SK-N-SH (cell line): ENCODE measurements around the gene CPLX3.

Experiments
- EP300 ChIP-seq, 2 experiments: IDR thresholded peaks; 2 replicates each; pipeline versions ENCODE4 v1.4.0 to v1.6.1; 2012; ENCODE audit warnings: borderline replicate concordance in 1 of 2, low read depth in 1 of 2, low read length in 1 of 2
- GABPA ChIP-seq: IDR thresholded peaks from 2 replicates; pipeline ENCODE4 v1.4.0; 2012; ENCODE audit warnings: low read depth, mild to moderate bottlenecking
- JUND ChIP-seq: IDR thresholded peaks from 2 replicates; pipeline ENCODE4 v1.4.0; 2012
- POLR2AphosphoS5 ChIP-seq: IDR thresholded peaks from 2 replicates; pipeline ENCODE4 v1.6.1; 2012; ENCODE audit warnings: low read depth, low read length
- RAD21 ChIP-seq: IDR thresholded peaks from 2 replicates; pipeline ENCODE4 v1.6.1; 2012; ENCODE audit warnings: mild to moderate bottlenecking, low read length
- RCOR1 ChIP-seq: fragments of 150-350 bp; IDR thresholded peaks from 2 replicates; pipeline ENCODE4 v1.6.1; 2017; ENCODE audit warnings: antibody characterized with exemption, low read length
- RFX5 ChIP-seq: IDR thresholded peaks from 2 replicates; pipeline ENCODE4 v1.6.1; 2012; ENCODE audit warnings: mild to moderate bottlenecking, improper control_type of control experiment, low read length
- TF ChIP-seq, protein P1 (sequence below): IDR thresholded peaks from 2 replicates; pipeline ENCODE4 v1.6.1; 2012; ENCODE audit warnings: mild to moderate bottlenecking, low read depth, low read length, moderate library complexity
- TF ChIP-seq, protein P2 (sequence below): fragments of 200-600 bp; sonication (generic); IDR thresholded peaks from 2 replicates; pipeline ENCODE4 v1.6.1; 2017; ENCODE audit warnings: antibody characterized with exemption, mild to moderate bottlenecking, moderate library complexity
- TF ChIP-seq, protein P3 (sequence below): fragments of 150-350 bp; IDR thresholded peaks from 2 replicates; pipeline ENCODE4 v1.6.1; 2017; ENCODE audit warnings: antibody characterized with exemption, low read length, low read depth, borderline replicate concordance
- TF ChIP-seq, protein P4 (sequence below): IDR thresholded peaks from 2 replicates; pipeline ENCODE4 v1.4.0; 2012; ENCODE audit warnings: low read depth, borderline replicate concordance

DNA sequence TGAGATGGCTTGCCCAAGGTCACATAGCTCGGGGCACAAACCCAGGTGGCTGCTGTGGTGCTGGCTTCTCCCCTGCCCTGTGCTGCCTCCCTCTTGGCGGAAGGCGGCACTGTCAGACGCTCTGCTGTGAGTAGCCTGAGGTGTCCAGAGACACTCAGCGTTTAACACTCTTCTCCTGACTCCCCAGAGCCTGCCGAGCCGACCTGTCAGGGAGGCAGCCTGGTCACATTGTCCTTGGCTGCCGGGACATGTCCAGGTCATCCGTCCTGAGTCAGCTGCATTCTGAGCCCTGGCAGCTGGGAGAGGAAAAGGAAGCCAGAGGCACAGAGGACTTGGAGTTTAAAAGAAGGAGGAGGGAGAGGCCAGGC is 9.1 kb upstream of the CPLX3 start:
- TF ChIP-seq, protein P1, sequence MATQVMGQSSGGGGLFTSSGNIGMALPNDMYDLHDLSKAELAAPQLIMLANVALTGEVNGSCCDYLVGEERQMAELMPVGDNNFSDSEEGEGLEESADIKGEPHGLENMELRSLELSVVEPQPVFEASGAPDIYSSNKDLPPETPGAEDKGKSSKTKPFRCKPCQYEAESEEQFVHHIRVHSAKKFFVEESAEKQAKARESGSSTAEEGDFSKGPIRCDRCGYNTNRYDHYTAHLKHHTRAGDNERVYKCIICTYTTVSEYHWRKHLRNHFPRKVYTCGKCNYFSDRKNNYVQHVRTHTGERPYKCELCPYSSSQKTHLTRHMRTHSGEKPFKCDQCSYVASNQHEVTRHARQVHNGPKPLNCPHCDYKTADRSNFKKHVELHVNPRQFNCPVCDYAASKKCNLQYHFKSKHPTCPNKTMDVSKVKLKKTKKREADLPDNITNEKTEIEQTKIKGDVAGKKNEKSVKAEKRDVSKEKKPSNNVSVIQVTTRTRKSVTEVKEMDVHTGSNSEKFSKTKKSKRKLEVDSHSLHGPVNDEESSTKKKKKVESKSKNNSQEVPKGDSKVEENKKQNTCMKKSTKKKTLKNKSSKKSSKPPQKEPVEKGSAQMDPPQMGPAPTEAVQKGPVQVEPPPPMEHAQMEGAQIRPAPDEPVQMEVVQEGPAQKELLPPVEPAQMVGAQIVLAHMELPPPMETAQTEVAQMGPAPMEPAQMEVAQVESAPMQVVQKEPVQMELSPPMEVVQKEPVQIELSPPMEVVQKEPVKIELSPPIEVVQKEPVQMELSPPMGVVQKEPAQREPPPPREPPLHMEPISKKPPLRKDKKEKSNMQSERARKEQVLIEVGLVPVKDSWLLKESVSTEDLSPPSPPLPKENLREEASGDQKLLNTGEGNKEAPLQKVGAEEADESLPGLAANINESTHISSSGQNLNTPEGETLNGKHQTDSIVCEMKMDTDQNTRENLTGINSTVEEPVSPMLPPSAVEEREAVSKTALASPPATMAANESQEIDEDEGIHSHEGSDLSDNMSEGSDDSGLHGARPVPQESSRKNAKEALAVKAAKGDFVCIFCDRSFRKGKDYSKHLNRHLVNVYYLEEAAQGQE, result no peak
- TF ChIP-seq, protein P2, sequence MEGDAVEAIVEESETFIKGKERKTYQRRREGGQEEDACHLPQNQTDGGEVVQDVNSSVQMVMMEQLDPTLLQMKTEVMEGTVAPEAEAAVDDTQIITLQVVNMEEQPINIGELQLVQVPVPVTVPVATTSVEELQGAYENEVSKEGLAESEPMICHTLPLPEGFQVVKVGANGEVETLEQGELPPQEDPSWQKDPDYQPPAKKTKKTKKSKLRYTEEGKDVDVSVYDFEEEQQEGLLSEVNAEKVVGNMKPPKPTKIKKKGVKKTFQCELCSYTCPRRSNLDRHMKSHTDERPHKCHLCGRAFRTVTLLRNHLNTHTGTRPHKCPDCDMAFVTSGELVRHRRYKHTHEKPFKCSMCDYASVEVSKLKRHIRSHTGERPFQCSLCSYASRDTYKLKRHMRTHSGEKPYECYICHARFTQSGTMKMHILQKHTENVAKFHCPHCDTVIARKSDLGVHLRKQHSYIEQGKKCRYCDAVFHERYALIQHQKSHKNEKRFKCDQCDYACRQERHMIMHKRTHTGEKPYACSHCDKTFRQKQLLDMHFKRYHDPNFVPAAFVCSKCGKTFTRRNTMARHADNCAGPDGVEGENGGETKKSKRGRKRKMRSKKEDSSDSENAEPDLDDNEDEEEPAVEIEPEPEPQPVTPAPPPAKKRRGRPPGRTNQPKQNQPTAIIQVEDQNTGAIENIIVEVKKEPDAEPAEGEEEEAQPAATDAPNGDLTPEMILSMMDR, result no peak
- TF ChIP-seq POLR2AphosphoS5 (no peak), RAD21 (0 out of 2 replicates have a peak, but pooled peaks have one; percentile 12), JUND (no peak), EP300 (IDR thresholded peaks at IDR 0.05; ENCODE audit: borderline replicate concordance in 1 of 2, low read depth in 1 of 2, low read length in 1 of 2) (no peak), RCOR1 (no peak), GABPA (no peak), RFX5 (no peak)
- TF ChIP-seq, protein P3, sequence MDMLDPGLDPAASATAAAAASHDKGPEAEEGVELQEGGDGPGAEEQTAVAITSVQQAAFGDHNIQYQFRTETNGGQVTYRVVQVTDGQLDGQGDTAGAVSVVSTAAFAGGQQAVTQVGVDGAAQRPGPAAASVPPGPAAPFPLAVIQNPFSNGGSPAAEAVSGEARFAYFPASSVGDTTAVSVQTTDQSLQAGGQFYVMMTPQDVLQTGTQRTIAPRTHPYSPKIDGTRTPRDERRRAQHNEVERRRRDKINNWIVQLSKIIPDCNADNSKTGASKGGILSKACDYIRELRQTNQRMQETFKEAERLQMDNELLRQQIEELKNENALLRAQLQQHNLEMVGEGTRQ, result no peak
- TF ChIP-seq, protein P4, sequence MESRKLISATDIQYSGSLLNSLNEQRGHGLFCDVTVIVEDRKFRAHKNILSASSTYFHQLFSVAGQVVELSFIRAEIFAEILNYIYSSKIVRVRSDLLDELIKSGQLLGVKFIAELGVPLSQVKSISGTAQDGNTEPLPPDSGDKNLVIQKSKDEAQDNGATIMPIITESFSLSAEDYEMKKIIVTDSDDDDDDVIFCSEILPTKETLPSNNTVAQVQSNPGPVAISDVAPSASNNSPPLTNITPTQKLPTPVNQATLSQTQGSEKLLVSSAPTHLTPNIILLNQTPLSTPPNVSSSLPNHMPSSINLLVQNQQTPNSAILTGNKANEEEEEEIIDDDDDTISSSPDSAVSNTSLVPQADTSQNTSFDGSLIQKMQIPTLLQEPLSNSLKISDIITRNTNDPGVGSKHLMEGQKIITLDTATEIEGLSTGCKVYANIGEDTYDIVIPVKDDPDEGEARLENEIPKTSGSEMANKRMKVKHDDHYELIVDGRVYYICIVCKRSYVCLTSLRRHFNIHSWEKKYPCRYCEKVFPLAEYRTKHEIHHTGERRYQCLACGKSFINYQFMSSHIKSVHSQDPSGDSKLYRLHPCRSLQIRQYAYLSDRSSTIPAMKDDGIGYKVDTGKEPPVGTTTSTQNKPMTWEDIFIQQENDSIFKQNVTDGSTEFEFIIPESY, result no peak
